Measurements from ENCODE around the gene MAFF.

GRCh38 chr22:38250643-38251340, 49.0 kb downstream of the MAFF start:
- TF ChIP-seq, protein P1, sequence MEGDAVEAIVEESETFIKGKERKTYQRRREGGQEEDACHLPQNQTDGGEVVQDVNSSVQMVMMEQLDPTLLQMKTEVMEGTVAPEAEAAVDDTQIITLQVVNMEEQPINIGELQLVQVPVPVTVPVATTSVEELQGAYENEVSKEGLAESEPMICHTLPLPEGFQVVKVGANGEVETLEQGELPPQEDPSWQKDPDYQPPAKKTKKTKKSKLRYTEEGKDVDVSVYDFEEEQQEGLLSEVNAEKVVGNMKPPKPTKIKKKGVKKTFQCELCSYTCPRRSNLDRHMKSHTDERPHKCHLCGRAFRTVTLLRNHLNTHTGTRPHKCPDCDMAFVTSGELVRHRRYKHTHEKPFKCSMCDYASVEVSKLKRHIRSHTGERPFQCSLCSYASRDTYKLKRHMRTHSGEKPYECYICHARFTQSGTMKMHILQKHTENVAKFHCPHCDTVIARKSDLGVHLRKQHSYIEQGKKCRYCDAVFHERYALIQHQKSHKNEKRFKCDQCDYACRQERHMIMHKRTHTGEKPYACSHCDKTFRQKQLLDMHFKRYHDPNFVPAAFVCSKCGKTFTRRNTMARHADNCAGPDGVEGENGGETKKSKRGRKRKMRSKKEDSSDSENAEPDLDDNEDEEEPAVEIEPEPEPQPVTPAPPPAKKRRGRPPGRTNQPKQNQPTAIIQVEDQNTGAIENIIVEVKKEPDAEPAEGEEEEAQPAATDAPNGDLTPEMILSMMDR (IDR thresholded peaks at IDR 0.05): no peak
- TF ChIP-seq POLR2A (IDR thresholded peaks at IDR 0.05): no peak
